GM19351 (cell line): ENCODE measurements around the gene NOL6.
A peak's percentile ranks its signal among the peaks of the same experiment; 100 is the strongest.
"Not testable (repeated sequence)": the region's sequence is repeated elsewhere in the genome, so short reads cannot be mapped to it uniquely, and the experiment has no call there.

Source experiments
- ATAC-seq: cut with Tn5 transposase; IDR thresholded peaks from one replicate; pipeline ENCODE4 v1.9.1; 2021; ENCODE audit warnings: mild to moderate bottlenecking, moderate library complexity; ENCODE audit not compliant: unreplicated experiment

The NOL6 gene

GRCh38 chr9:33472171-33472880 lies 1.4 kb downstream of the NOL6 start:
- no peak for ATAC-seq

DNA sequence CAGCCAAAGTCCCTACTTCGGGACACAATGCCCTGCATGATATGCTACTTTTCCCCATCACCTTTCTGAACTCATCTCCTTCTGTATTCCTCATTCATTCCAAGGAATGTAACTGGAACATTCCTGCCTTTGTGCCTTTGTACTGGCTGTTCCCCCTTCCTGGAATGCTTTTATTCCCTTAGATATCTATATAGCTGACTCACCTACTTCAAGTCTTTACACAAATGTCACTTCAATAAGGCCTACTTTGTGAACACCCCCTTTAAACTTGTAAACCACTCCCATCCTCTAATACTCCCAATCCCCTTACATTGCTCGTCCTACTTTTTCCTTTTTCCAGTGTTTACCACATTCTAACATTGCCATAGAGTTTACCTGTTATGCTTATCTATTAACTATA lies 2.4 kb downstream of the NOL6 start:
- no peak for ATAC-seq

DNA sequence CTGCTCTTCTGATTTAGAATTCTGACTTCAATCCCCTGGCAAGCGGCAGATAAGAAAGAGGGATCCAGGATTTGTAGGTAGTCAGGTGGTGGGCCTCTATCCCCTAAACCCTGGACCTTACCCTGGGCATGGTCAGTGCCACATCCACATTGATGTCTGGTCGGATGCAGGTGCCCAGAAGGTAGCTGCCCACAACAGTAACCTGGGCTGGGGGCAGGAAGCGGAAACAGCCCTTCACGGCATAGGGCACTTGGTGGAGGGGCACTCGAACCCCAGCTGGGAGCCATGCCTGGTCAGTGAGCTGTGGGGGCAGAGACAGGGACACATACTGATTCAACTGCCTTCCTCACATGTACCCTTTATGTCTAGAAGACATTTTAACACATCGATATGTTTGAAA lies 3.8 kb downstream of the NOL6 start:
- ATAC-seq, result no peak

- no peak for ATAC-seq
Measured at GRCh38 chr9:33468797-33469621, 4.7 kb downstream of the NOL6 start.

GRCh38 chr9:33468215-33468730 lies 5.5 kb downstream of the NOL6 start:
- no peak for ATAC-seq

DNA sequence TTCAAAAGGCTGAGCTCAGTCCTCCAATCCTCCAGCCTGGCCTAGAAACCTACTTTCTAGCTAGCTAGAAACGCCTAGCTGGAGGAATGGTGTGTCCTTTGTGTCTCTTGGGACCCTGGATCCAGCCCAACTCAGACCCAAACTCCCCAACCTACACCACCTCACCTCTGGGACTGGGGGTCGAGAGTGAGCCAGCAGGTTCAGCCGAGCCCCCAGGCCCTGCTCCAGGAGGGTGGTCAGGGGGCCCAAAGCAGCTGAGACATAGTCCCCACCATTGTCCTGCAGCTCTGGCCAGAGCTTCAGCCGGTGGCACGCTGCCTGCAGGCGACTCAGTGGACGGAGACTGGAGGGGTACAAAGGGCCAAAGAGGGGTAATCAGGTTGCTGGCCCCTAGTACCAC lies 6.2 kb downstream of the NOL6 start:
- no peak for ATAC-seq

DNA sequence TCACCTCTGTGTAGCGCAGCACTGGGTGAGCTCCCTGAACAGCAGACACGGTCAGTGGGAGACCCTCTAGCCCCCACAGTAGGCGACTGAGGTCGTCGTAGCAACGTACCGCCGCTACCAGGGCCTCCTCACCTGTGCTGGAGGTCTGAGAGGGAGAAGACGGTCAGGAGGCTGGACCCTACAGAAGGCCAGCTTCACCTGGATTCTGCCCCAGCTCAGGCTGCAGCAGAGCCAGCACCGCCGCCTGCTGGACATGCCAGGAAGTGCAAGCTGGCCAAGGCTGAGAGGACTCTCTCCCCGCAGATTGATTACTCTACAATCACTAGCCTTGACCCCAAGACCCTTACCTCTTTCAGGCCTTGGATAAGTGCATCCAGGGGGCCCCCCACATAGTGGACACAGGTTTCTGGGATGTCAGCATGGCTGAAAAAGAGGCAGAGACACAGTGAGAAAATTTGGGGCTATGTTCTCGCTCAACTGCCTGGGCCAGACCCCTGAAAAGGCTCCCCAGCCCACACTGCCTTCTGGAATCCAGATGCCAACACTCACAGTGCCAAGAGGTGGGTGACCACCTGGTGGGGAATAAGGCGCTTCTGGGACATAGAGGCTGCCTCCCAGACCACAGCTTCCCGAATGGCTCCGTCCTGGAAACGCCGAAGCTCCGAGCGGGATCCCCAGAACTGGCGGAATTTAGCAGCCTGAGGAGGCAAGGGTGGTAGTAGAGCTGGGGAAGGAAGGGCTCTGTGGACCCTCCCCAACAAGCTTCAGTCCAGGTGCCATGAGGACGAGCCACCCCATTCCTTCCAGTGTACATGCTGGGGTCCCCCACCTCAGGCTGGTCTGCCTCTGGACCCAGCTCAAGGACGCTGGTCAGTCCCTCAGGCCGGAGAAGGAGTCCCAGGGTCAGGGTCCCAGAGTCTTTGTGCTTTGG lies 6.9 kb downstream of the NOL6 start:
- ATAC-seq, result no peak

- no peak for ATAC-seq
Measured at GRCh38 chr9:33465596-33466564, 7.8 kb downstream of the NOL6 start.

- ATAC-seq, result no peak
Measured at GRCh38 chr9:33465096-33465495, 8.6 kb downstream of the NOL6 start.

- no peak for ATAC-seq
Measured at GRCh38 chr9:33464045-33464636, 9.6 kb downstream of the NOL6 start.

DNA sequence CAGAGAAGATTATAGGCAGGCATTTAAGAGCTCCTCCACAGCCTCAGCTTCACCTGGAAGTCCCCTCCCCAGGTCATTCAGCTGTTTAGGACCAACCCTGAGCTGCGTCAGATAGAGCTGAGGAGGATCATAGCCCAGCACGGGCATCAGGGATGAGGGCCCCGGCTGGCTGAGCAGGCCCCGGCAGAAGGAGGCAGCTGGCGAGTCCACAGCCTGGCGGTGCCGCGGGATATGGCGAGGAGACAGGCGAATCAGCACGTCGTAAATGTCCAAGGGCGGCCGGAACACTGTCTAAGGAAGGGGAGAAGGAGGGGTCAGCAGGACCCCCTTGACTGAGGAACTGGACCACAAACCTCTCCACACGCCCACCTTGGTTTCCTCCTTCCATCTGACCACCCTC lies 10.6 kb downstream of the NOL6 start:
- ATAC-seq, result no peak

GRCh38 chr9:33461492-33461891 lies 12.2 kb downstream of the NOL6 start:
- ATAC-seq, result no peak

DNA sequence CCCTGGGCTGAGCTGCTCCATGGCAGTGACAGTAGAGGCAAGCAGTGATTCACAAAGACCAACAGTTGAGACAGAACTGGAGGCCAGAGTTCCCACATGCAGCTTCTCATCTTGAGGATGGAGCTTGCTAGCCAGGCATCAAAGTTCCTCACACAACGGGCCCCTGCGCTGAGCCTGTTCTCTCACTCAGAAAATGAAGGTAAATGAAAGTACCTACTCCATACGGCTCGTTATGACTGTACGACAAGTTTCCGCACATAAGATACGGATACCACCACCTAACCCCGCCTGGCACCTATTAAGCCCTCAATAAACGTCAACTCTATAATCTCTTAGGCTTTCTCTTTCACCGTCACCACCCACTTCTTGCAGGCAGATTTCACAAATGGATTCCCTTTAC lies 12.9 kb downstream of the NOL6 start:
- ATAC-seq, result no peak

DNA sequence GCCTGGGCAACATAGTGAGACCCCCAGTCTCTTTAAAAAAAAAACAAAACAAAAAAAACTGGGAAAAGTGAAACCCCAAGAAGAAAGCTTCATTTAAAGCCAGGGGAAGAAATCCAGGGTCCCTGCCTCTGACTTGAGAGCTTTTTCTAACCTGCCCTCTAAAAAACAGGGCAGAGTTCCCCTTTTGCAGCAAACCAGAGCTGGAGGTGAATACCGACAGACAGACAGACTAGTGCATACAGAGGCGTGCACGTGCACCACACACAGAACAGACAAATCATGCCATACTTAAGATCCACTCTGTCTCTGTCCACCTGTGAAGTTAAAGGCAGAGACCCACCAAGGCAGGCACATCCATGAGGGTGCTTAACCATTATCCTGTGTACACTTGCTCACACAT lies 14.6 kb downstream of the NOL6 start:
- no peak for ATAC-seq

DNA sequence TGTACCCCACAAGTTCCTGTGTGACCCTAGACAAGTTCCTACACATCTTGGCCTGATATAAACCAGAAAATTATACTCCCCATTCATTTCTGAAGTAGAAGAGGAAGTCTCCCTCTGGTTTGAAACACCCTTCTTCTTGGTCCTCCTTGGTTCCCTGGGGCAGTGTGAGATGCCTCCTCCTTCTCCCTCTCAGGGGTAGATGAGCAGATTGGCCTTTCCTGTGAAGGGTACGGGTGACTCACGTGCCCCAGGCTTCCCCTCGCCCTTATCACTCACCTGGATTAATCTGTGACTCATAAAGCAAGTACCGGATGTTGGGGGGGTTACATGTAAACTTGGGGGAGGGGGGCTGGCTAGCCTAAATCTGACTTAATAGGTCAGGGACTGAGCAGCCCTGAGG lies 15.3 kb downstream of the NOL6 start:
- ATAC-seq, result peak; percentile 54

DNA sequence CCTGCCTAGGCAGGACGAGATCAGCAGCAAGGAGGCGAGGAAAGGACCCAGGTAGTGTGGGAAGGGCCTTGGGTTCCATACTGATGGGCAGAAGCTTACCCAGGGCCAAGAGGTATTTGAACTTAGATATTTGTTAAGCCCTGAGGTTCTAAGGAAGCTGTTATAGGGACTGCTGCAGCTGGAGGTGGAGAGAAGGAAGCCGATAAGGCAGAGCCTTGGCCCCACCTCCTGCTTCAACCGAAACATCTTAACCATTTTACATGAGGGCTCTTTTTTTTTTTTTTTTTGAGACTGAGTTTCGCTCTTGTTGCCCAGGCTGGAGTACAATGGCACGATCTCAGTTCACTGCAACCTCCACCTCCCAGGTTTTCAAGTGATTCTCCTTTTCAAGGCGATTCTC lies 17.8 kb downstream of the NOL6 start:
- ATAC-seq, result no peak

DNA sequence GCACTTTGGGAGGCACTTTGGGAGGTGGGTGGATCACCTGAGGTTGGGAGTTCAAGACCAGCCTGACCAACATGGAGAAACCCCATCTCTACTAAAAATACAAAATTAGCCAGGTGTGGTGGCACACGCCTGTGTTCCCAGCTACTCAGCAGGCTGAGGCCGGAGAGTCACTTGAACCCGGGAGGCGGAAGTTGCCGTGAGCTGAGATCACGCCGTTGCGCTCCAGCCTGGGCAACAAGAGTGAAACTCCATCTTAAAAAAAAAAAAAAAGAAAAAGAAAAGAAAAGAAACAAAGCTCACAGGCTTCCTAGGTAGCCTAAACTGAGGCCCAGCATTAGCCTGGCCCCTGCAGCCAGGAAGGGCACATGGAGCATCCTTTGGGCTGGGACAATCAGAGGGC lies 18.3 kb downstream of the NOL6 start:
- not testable (repeated sequence) for ATAC-seq

- ATAC-seq, result not testable (repeated sequence)
Measured at GRCh38 chr9:33454661-33455026, 19.1 kb downstream of the NOL6 start.

DNA sequence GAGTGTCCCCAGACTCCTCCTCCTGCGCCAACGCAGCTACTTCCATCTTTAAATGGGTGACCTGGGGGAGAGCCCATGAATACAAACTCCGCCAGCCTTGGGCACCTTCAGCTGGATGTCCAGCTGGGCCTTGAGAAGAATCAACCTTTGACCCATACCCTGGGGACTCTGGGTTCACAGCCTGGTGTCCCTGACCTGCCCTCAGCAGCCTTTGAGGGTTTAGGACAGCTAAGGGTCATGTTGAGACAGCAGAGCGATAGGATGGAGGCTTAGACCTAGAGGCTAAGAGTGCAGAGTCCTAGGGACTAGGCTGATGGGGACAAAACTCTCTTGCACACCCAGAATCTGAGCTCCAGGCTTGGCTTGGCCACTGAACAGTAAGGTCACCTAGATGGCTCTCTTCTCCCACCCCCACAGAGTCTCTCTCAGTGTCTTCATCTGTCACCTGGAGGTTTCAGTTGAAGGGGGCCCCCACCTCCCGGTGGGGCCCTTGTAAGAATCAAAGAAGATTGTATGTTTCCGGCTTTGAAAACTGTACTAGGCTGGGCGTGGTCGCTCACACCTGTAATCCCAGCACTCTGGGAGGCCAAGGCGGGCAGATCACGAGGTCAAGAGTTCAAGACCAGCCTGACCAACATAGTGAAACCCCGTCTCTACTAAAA lies 19.6 kb downstream of the NOL6 start:
- ATAC-seq, result peak; percentile 66
